Suprapubic skin (tissue), 3 donors: Measurements from ENCODE around the gene C4BPA.

Experiments used
- EP300 ChIP-seq: sonication (generic); formaldehyde crosslinking; IDR thresholded peaks from one replicate; pipeline ENCODE4 v1.6.1; 2017; ENCODE audit warnings: antibody characterized with exemption
- POLR2A ChIP-seq, 2 donors: fragments of 450-650 bp; IDR thresholded peaks; one replicate each; pipeline ENCODE4 v1.6.1; 2017; ENCODE audit warnings: antibody characterized with exemption in 2 of 2, mild to moderate bottlenecking in 2 of 2, moderate library complexity in 2 of 2
- TF ChIP-seq, protein P1 (sequence below), 2 donors: fragments of 200-600 bp in 1 of 2; fragments of 450-650 bp in 1 of 2; sonication (generic) in 1 of 2; IDR thresholded peaks; one replicate each; pipeline ENCODE4 v1.5.1; 2016 to 2019; ENCODE audit warnings: antibody characterized with exemption in 2 of 2, mild to moderate bottlenecking in 1 of 2, moderate library complexity in 1 of 2

DNA sequence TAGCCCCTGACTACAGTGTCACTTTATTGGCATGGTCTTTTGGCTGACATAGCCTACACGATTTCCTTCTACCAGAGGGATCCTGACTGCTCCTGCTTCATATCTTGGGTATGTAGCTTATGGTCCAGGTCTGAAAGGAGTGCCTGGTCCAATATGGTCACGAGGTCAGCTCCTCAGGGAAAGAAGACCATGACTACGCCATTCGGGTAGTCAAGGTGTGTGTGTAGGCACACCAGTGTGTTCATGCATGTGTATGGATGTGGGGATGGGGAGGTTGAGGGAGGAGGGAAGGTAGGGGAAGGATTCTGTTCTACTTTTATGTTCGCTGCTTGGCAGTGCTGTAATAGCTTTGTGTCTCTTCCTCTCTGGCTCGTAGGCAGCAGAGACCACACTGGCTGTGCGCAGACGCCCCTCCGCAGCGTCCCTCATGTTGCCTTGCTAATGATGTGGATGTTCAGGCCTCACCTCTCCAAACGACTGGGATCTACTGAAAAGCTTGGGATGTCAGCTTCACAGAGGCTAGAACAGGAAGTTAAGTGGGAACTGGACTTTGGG is 25.4 kb upstream of the C4BPA start:
- TF ChIP-seq POLR2A (IDR thresholded peaks at IDR 0.05) (no peak), EP300 (no peak)
- TF ChIP-seq, protein P1, sequence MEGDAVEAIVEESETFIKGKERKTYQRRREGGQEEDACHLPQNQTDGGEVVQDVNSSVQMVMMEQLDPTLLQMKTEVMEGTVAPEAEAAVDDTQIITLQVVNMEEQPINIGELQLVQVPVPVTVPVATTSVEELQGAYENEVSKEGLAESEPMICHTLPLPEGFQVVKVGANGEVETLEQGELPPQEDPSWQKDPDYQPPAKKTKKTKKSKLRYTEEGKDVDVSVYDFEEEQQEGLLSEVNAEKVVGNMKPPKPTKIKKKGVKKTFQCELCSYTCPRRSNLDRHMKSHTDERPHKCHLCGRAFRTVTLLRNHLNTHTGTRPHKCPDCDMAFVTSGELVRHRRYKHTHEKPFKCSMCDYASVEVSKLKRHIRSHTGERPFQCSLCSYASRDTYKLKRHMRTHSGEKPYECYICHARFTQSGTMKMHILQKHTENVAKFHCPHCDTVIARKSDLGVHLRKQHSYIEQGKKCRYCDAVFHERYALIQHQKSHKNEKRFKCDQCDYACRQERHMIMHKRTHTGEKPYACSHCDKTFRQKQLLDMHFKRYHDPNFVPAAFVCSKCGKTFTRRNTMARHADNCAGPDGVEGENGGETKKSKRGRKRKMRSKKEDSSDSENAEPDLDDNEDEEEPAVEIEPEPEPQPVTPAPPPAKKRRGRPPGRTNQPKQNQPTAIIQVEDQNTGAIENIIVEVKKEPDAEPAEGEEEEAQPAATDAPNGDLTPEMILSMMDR (IDR thresholded peaks at IDR 0.05), result no peak
